ENCODE measurements around the gene ODR4. TPM values are rescaled to one million over a fixed set of nuclear protein-coding genes. Genes with fewer than 3 reads are reported as not detected.

The ODR4 gene
- total RNA-seq, 2 donors from 2014 or later: 16.3 to 16.4 TPM

Other genes starting within 250 kb of the ODR4 start
- gene PRG4, start 79.6 kb upstream of the ODR4 start, total RNA-seq: 10 to 100 TPM in 1 of 2 donors, 1 to 10 TPM in 1; 8.6 to 16.5 TPM
- 10 to 100 TPM; 80.3 to 82.8 TPM for gene TPR, start 585 bp upstream of the ODR4 start, total RNA-seq
- gene PDC, start 85.3 kb downstream of the ODR4 start, total RNA-seq: not detected